KMS-11 (cell line): ENCODE data around the gene GADL1.

Experiments used
- H2AFZ ChIP-seq: fragments of 200-600 bp; sonication (generic); 2 replicates; pipeline ENCODE4 v1.6.1; 2016; ENCODE audit warnings: antibody characterized with exemption, mixed run types, low read depth
- H3K27ac ChIP-seq: fragments of 200-600 bp; sonication (generic); 2 replicates; pipeline ENCODE4 v1.6.1; 2016; ENCODE audit warnings: mild to moderate bottlenecking, mixed run types
- H3K27me3 ChIP-seq: fragments of 200-600 bp; sonication (generic); 2 replicates; pipeline ENCODE4 v1.6.1; 2017; ENCODE audit warnings: mild to moderate bottlenecking, low read depth, mixed run types, moderate library complexity; ENCODE audit not compliant: insufficient read depth
- H3K36me3 ChIP-seq: fragments of 200-600 bp; sonication (generic); 2 replicates; pipeline ENCODE4 v1.6.1; 2017; ENCODE audit warnings: mild to moderate bottlenecking, mixed run types; ENCODE audit not compliant: insufficient read depth
- H3K4me1 ChIP-seq: fragments of 200-600 bp; sonication (generic); 2 replicates; pipeline ENCODE4 v1.6.1; 2016; ENCODE audit warnings: mild to moderate bottlenecking, low read depth, mixed run types; ENCODE audit not compliant: poor library complexity, severe bottlenecking
- H3K4me2 ChIP-seq: fragments of 200-600 bp; sonication (generic); 2 replicates; pipeline ENCODE4 v1.7.0; 2016; ENCODE audit warnings: mild to moderate bottlenecking, mixed run types
- H3K4me3 ChIP-seq: fragments of 200-600 bp; sonication (generic); IDR thresholded peaks from 2 replicates; pipeline ENCODE4 v1.6.1; 2017; ENCODE audit warnings: low read depth, low read length, mixed read lengths; ENCODE audit not compliant: insufficient read depth
- H3K79me2 ChIP-seq: fragments of 200-600 bp; sonication (generic); 2 replicates; pipeline ENCODE4 v1.6.1; 2016; ENCODE audit warnings: low read depth, mixed run types; ENCODE audit not compliant: insufficient read depth
- H3K9ac ChIP-seq: fragments of 200-600 bp; sonication (generic); 2 replicates; pipeline ENCODE4 v1.6.1; 2016; ENCODE audit warnings: mild to moderate bottlenecking, mixed run types
- H4K20me1 ChIP-seq: fragments of 200-600 bp; sonication (generic); 2 replicates; pipeline ENCODE4 v1.6.1; 2016; ENCODE audit warnings: mild to moderate bottlenecking, mixed run types; ENCODE audit not compliant: insufficient read depth
- CTCF ChIP-seq: fragments of 200-600 bp; sonication (generic); conservative IDR thresholded peaks from 2 replicates; pipeline ENCODE4 v1.6.1; 2017; ENCODE audit warnings: low read depth, mild to moderate bottlenecking, antibody characterized with exemption, low read length, moderate library complexity, mixed read lengths

The GADL1 gene

GRCh38 chr3:30707825-30708224 lies 186.6 kb downstream of the GADL1 start:
- no peak overlapping the region for H2AFZ ChIP-seq
- H3K27me3 ChIP-seq = no peaks in the 10 kb centered on the region
- no peaks in the 10 kb centered on the region for H3K36me3 ChIP-seq
- H3K4me2 ChIP-seq = no peak overlapping the region
- H3K9ac ChIP-seq = no peak overlapping the region
- H3K79me2 ChIP-seq = no peaks in the 10 kb centered on the region
- no peak overlapping the region for H3K4me3 ChIP-seq
- no peak for TF ChIP-seq CTCF
- no peak overlapping the region for H3K27ac ChIP-seq
- H3K4me1 ChIP-seq = no peaks in the 10 kb centered on the region
- H4K20me1 ChIP-seq = no peaks in the 10 kb centered on the region

GRCh38 chr3:30704931-30705890 lies 189.2 kb downstream of the GADL1 start:
- TF ChIP-seq CTCF = no peak
- Histone ChIP-seq H3K27me3 (no peaks in the 10 kb centered on the region), H3K27ac (no peak overlapping the region), H3K4me2 (no peak overlapping the region), H3K4me1 (no peaks in the 10 kb centered on the region), H3K36me3 (no peaks in the 10 kb centered on the region), H3K4me3 (no peak overlapping the region), H3K79me2 (no peaks in the 10 kb centered on the region), H3K9ac (no peak overlapping the region), H4K20me1 (no peaks in the 10 kb centered on the region), H2AFZ (no peak overlapping the region)

DNA sequence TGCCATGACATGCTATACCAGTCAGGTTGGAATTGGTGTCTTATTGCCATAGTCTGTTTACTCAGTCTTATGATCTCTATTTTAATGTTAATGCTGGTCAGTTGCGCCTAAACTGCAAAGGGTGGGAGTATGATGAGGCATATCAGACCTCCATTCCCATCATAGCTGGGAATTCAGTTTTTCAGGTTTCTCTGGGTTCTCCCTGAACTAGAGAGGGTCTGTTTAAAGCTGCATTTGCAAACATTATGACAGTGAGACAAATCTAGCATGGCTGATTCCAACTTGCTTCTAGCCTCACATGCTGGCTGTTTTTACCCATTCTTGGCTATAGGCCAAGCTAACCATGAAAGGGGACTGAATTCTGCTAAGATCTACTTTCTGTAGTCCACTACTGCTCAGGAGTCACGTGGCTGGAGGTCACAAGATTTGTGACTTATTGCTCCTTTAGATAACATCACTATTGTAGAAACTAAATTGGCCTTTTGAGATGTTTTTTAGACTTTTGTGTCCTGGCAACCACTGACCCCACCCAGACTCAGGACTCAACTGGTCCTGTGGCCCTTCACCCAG lies 191.5 kb downstream of the GADL1 start:
- Histone ChIP-seq H3K4me3 (no peak overlapping the region), H4K20me1 (no peaks in the 10 kb centered on the region), H3K27ac (no peak overlapping the region), H3K36me3 (no peaks in the 10 kb centered on the region), H3K79me2 (no peaks in the 10 kb centered on the region), H3K4me2 (no peak overlapping the region), H3K4me1 (no peaks in the 10 kb centered on the region), H3K27me3 (no peaks in the 10 kb centered on the region), H3K9ac (no peak overlapping the region), H2AFZ (no peak overlapping the region)
- no peak for TF ChIP-seq CTCF

- H3K4me2 ChIP-seq = no peak overlapping the region
- H2AFZ ChIP-seq = no peak overlapping the region
- no peaks in the 10 kb centered on the region for H4K20me1 ChIP-seq
- H3K27ac ChIP-seq = no peak overlapping the region
- no peak overlapping the region for H3K4me3 ChIP-seq
- no peaks in the 10 kb centered on the region for H3K36me3 ChIP-seq
- H3K4me1 ChIP-seq = no peaks in the 10 kb centered on the region
- no peaks in the 10 kb centered on the region for H3K79me2 ChIP-seq
- H3K27me3 ChIP-seq = no peaks in the 10 kb centered on the region
- H3K9ac ChIP-seq = no peak overlapping the region
- TF ChIP-seq CTCF = no peak
These were observed 192.2 kb downstream of the GADL1 start for GRCh38 chr3:30702038-30702827.
